IPS-11a (cell line): ENCODE results near the gene DMXL1.

Source experiments
- H3K4me3 ChIP-seq: one replicate; pipeline ENCODE4 v1.5.1; 2013; ENCODE audit warnings: low read depth, low read length, control low read depth

Gene DMXL1, protein sequence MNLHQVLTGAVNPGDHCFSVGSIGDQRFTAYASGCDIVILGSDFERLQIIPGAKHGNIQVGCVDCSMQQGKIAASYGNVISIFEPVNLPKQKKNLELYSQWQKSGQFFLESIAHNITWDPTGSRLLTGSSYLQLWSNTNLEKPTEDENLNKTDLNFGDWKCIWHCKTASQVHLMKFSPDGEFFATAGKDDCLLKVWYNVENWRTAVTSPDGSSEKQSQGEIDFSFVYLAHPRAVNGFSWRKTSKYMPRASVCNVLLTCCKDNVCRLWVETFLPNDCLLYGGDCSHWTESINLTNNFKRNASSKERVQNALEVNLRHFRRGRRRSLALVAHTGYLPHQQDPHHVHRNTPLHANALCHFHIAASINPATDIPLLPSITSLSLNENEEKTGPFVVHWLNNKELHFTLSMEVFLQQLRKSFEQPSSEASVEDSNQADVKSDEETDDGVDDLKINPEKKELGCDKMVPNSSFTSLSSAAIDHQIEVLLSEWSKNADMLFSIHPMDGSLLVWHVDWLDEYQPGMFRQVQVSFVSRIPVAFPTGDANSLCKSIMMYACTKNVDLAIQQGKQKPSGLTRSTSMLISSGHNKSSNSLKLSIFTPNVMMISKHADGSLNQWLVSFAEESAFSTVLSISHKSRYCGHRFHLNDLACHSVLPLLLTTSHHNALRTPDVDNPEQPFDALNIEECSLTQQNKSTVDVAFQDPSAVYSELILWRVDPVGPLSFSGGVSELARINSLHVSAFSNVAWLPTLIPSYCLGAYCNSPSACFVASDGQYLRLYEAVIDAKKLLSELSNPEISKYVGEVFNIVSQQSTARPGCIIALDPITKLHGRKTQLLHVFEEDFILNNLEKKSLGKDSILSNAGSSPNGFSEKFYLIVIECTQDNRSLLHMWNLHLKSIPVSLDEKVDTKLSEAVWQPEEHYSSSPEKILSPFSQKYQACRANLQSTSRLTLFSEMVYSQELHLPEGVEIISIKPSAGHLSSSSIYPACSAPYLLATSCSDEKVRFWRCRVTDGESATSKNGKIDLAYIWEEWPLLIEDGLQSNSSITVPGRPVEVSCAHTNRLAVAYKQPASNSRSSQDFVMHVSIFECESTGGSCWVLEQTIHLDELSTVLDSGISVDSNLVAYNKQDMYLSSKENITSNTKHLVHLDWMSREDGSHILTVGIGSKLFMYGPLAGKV (N-terminal part only)

DNA sequence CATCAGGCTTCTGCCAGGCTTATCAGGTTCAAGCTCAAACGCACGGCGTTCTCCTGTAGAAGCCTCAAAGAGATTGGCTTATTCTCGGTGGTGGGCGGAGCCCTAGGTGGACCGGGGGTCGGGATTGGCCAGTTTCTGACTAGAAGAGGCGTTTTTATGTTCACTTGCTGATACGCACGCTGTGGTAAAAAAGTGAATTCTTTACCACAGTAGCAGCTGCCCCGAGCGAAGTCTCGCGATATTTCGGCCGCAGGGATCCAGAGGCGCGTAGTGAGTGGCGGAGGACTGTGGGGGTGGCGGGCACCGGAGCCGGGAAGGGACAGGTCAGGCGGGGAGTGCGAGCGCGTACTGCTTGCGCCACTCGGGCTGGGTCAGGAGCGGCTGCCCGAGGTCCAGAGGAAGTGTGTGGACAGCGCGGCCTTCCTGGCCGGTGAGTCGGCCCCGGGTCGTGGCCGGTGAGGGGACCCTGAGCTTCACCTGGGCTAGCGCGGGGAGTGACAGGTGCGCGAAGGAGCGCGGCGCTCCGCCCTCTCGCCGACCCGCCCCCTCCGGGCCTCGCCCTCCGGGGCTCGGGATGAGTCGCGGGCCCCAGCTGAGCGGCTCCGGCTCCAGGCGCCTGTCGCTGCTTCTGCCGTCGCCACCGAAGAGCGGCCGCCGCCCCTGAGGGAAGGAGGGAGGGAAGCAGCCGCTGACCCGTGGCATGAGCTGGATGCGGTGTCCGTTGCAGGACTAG lies at the start of gene DMXL1:
Gene DMXL1 (plus strand): TSS at position 260 of the 733 bp plus-strand sequence. CDS start 483 bp downstream, outside the sequence.
- H3K4me3 ChIP-seq = peak within 1 kb of the TSS; percentile 98

DNA sequence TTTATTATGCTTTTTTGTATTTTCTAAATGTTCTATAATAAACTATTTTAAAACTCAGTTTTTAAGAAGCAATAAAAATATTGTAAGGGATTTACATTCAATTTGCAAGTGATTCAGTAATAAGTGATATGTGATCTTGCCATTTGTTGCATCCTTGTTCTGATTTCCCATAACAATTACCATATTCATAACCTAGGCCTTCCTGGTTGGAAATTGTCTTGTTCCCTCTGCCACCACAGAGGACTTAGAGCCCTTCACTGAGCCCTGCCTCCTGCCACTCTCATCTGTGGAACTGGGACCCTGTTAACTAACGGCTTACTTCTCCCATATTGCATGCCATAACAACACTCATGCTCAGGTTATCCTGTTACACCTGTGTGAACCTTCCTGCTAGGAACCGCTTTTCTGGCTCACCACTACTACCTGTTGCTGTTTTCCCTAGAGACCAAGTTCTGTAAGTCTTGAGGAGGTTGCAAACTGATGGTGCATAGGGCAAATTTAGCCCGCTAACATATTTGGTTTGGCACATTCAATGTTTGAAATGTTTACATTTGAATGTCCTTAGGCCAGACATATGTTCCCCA lies 49.6 kb upstream of the DMXL1 start:
- no peak overlapping the region for H3K4me3 ChIP-seq

DNA sequence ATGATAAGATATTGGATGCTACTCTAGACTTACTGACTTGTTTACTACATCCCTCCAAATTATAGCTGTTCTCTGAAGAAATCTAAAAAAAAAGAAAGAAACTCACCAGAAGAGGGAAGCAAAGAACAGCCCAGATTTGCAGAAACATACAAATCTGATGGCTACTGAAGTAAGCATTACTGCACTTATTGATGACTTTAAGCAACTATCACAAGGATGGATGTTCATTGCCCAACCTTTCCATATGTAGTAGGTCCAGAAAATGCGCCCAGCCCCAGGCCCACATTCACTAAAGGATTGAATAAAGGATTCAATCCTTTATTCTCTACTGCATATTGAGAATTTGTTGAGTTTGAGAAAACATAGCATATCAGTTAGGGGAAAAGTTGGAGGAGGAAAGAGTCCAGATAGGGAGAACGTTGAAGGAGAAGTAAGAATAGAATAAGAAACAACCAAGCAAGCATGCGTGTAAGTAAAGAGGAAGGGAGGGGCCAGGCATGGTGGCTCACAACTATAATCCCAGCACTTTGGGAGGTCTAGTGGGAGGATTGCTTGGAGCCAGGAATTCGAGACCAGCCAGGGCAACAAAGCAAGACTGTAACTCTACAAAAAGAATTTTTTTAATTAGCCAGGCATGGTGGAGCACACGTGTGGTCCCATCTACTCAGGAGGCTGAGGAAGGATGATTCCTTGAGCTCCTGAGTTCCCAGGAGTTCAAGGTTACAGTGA lies 48.7 kb upstream of the DMXL1 start:
- H3K4me3 ChIP-seq = no peak overlapping the region

DNA sequence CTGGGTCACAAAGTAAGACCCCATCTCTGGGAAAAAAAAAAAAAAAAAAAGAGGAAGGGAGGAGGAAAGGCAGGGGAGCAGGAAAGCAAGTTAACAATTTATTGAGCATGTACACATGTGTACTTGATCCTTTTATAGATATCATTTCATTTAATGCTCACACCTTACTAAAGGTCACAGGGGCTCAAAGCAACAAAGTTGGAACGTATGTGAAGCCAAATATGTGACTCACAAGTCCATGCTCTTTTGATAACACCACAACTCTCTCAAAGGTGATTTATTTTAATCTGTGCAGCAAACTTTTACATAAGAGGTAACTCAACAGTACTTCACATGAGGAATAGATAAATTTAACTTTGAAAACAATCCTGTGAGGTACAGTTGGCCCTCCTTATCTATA lies 48.1 kb upstream of the DMXL1 start:
- no peak overlapping the region for H3K4me3 ChIP-seq

DNA sequence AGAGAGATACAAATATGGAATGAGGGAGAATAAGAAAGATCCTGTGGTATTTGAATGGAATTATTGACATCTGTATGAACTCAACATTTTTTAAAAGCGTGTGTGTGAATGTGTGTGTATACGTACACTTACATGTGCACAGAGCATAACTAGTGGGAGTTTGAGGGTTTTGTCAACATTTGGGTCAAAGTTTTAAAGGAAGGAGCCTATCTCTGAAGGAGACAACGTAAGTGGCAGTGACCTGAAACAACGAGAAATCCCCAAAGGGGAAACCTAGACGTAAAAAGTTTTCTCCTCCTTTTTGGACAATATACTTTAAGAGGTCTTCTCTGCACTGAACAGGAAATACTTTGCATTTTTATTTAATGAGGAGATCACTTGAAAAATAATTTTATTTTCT lies 42.3 kb upstream of the DMXL1 start:
- H3K4me3 ChIP-seq = no peak overlapping the region

DNA sequence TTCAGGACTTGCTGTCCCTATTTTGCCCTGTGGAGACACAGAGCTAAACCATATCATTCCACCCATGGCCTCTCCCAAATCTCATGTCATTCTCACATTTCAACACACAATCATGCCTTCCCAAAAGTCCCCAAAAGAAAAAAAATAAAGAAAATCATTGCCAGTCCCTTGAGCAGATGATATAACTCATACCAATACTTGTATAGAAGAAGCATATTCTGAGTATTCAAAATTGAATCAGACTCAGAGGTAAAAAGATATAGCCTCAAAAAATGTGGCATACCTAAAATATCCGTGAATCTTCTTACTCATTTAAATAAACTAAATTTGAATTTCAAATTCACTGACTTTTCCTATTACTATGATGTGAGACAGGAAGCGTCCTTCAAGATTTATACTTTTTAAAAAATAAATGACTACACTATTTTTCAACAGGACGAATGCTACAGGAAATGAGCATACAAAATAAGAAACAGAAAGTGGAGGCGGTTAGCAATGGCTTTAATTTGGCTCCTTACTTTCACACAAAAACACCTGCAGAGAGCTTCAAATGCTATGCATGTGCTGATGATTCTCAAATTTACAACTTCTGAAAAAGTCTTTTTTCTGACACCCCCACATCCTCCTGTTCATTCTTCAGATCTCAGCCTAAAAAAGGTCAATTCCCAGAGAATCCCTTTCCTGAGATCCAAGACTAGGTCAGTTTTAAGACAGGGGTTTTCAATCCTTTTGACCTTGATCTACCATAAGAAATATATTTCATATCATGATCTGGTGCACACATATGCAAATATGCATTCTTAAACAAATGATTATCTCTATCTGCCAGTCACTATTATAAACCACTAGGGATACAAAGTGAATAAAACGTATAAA lies 39.6 kb upstream of the DMXL1 start:
- H3K4me3 ChIP-seq = no peak overlapping the region

DNA sequence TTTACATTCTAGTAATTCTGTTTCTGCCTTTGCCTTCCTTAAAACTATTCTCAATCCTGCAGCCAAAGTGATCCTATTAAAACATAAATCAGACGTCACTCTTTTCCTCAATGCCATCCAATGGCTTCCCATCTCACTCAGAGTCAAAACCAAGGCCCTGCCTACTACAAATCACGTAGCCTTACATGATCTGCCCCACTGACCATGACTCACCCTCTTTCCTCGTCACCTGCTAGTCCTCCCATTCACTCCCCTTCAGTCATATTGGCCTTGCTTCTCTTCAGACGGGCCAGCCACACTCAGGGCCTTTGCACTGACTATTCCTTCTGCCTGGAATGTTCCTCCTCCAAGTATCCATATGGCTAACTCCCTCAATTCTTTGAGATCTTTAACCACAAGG lies 39.0 kb upstream of the DMXL1 start:
- H3K4me3 ChIP-seq = no peak overlapping the region

DNA sequence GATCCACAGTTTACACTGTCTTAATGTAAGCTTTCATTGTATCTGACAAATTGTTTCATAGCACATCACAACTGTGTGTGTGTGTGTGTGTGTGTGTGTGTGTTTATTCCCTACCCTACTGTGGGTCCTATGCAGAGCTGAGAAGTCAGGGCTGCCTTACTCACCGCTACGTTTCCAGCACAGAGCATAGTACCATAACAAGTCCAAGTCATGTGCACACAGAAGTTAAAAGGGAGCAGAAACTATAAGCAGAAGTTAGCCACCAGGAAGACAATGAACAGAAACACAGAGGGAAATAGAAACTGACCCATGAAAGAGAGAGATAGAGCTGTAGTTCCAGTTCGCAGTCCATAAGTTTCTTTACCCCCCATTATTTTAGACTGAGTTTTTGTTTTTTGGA lies 38.2 kb upstream of the DMXL1 start:
- H3K4me3 ChIP-seq = no peak overlapping the region

DNA sequence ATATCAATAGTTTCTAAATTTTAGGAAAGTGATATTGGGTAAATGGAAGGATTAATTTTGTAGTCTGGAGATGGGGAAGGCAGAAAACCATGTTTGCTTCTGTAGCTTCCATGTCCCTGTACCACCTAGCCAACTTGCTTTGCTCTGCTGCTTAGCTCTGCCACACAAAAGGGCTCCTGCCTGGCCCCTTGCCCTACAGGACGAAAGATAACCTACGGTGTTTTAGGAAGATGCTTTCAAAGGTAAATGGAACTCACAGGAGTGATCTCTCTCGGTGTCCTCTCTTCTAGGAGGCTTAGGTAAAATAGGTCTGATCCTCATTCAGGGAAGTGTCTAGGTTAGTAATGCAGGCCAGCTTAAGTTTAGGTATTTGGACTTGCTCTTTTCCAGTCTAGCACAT lies 37.8 kb upstream of the DMXL1 start:
- H3K4me3 ChIP-seq = no peak overlapping the region

DNA sequence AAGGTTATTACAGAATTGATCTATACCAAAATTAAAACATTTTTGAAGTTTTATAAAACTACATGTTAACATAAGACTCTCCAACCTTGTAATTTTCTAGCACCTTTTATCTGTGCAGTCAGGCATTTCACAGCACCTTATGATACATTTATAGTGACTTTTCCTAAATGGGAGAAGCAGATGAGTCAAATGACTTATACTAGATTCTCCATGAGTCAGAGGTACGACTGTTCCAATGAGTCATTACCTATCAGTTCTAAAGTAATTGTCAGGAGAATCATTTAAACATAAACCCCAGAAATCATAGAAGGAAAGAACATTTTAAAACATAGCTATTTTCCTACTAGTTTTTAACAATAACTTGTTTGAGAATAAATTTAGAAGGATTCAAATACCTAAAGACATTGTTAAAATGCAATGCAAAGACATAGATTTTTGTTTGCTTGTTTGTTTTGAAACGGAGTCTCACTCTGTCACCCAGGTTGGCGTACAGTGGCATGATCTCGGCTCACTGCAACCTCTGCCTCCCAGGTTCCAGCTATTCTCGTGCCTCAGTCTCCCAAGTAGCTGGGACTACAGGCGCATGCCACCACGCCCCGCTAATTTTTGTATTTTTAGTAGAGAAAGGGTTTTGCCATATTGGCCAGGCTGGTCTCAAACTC lies 34.7 kb upstream of the DMXL1 start:
- H3K4me3 ChIP-seq = no peak overlapping the region

DNA sequence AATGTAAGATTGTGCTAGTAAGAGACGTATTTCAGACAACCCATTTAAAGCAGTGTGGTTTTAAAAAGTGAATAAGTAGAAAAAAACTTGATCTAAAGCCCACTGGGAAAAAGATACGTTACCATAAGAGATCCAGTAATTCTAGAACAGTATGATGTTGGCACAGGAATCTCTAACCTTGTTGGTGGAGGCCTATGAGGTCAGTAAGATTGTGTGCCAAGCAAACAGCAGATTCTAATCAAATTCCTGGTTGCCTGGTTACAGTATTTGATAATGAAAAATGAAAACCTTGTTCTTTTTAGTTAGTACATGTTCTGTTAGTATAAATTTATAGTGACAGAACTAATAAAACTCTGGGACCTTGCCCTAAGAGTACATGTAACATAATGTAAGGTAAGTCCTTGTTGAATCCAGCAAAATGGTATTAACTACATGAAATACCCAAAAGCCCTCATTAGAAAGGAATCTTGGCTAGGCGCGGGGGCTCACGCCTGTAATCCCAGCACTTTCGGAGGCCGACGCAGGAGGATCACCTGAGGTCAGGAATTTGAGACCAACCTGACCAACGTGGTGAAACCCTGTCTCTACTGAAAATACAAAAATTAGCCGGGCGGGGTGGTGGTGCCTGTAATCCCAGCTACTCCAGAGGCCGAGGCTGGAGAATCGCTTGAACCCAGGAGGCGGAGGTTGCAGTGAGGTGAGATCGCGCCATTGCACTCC lies 33.2 kb upstream of the DMXL1 start:
- no peak overlapping the region for H3K4me3 ChIP-seq

DNA sequence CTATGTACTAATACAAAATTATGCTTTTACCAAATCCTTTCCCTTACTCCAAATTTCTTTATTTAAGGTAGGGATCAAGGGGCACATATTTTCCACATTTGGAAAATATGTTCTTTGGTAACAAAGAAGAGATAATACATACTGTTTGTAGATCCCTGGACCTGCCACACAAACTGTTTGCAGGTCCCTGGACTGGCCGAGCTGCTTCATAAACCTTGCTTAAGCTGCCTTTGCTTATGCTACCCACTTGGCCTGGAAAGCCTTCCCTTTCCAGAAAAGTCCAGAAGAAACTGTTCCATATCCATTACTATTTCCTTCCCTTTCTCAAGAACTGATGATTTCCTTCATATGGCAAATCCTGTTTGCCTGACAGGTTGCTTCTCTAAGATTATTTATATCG lies 22.6 kb upstream of the DMXL1 start:
- no peak overlapping the region for H3K4me3 ChIP-seq

DNA sequence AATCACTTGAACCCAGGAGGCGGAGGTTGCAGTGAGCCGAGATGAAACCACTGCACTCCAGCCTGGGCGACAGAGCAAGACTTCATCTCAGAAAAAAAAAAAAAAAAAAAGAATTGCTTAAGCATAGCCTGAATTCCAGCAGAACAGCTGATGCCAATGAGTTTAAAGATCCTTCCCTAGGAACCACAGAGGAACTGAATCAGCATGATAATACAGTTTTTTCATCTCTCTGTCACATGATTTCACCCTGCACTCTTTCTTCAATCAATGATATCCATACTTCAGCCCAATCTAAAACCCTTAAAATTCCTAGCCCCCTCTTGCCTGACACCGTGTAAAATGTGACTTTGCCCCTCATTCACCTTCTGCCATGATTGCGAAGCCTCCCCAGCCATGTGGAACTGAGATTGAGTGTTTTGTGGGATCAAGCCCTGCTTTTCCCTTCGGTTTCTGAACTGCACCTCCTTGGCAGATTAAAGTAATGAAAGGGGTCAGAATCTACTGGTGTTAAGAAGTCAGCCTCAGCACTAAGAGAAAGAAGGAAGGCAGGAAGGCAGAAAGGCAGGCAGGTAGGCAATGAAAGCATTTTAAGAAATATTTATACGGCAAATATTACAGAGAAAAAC lies 20.9 kb upstream of the DMXL1 start:
- H3K4me3 ChIP-seq = no peak overlapping the region

DNA sequence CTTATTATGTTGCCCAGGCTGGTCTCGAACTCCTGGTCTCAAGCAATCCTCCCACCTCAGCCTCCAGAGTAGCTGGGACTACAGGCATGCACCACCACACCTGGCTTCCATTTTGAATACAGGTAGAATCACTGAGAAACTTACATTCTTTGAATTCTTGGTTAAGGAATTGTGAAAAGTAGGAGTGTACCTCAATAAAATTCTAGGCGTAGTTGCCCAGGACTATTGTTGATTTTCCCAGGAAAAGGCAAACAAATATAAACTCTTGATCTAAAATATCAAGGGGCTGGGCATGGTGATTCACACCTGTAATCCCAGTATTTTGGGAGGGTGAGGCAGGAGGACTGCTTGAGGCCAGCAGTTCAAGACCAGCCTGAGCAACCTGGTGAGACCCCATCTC lies 16.8 kb upstream of the DMXL1 start:
- H3K4me3 ChIP-seq = no peak overlapping the region

DNA sequence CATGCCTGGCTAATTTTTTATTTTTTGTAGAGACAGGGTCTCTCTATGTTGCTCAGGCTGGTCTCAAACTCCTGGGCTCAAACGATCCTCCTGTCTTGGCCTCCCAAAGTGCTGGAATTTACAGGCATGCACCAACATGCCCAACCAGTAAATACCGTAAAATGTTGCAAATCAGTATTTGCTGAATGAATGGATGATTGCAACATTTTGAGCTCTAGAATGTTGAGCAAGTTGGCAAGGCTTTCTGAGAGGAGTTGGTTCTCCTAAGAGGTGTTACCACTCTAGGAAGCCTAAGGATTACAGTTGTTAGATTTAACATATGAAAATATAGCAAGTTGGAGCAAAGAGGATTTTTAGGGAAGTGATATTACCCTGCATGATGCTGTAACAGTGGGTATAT lies 15.6 kb upstream of the DMXL1 start:
- H3K4me3 ChIP-seq = no peak overlapping the region

DNA sequence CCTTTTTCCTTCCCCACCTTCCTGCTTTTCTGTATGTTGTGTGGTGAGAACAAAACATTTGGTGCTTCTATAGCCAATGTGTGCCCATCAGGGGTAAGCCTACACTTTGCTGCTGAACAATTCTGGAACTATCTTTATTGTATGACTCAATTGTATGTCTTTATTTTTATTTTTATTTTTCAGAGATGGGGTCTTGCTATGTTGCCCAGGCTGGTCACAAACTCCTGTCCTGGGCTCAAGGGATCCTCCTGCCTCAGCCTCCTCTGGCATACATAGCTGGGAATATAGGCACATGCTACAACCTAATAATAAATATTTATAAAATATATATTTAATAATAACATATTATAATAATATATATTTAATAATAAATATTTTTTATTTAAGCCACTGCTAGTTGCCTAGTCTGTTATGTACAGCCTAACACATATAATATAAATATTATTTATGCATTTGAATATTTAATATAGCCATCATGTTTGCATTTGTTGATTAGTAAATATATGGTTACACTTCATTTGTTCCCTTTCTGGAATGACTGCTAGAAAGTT lies 11.8 kb upstream of the DMXL1 start:
- no peak overlapping the region for H3K4me3 ChIP-seq

DNA sequence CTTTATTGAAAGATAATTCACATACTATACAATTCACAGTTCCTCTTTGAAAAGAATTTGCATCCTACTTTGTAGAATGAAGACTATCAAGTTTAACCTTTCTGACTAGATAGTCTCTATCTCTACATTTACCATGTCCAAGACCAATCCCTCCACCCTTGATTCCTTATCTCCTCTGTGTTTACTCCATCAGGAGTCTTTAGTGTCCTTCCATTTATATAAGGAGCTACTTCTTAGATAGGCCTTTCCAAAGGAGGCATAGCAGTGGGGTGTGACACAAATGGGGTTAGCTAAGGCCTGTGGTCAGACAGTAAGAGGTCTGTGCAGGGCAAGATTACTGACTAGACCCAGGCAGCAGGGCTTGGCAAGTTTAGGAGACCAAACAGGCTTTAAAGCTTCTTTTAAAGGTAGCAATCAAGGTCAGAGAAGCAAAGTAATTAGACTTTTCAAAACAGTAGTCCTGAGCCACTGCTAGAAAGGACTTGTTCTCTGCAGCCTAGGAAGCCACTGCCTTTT lies 11.1 kb upstream of the DMXL1 start:
- no peak overlapping the region for H3K4me3 ChIP-seq
